Measurements from ENCODE around the gene CSPG5.

Gene CSPG5

GRCh38 chr3:47613722-47614121 is 35.1 kb upstream of the CSPG5 start:
- Mint-ChIP-seq H3K27ac (no peak overlapping the region), H3K4me3 (no peak overlapping the region), H3K27me3 (ENCODE audit: low read depth) (no peaks in the 10 kb centered on the region), H3K9me3 (no peaks in the 10 kb centered on the region), H3K36me3 (ENCODE audit: low read depth) (peaks cover 64% of the 10 kb centered on the region), H3K4me1 (peaks cover 17% of the 10 kb centered on the region)
- no peak for TF ChIP-seq CTCF (IDR thresholded peaks at IDR 0.05; ENCODE audit: unreplicated experiment in 3 of 3)

- Mint-ChIP-seq H3K27ac (no peak overlapping the region), H3K36me3 (ENCODE audit: low read depth) (peaks cover 63% of the 10 kb centered on the region), H3K4me3 (no peak overlapping the region), H3K9me3 (no peaks in the 10 kb centered on the region), H3K27me3 (ENCODE audit: low read depth) (no peaks in the 10 kb centered on the region), H3K4me1 (peaks cover 17% of the 10 kb centered on the region)
- no peak for TF ChIP-seq CTCF (IDR thresholded peaks at IDR 0.05; ENCODE audit: unreplicated experiment in 3 of 3)
These were observed 34.2 kb upstream of the CSPG5 start for GRCh38 chr3:47612879-47613278.

GRCh38 chr3:47612178-47612577 is 33.5 kb upstream of the CSPG5 start:
- Mint-ChIP-seq H3K36me3 (ENCODE audit: low read depth) (peaks cover 60% of the 10 kb centered on the region), H3K27me3 (ENCODE audit: low read depth) (no peaks in the 10 kb centered on the region), H3K4me1 (peaks cover 17% of the 10 kb centered on the region), H3K9me3 (no peaks in the 10 kb centered on the region), H3K4me3 (no peak overlapping the region), H3K27ac (peak overlapping the region; percentile 29 to 71 (median 60))
- no peak for TF ChIP-seq CTCF (IDR thresholded peaks at IDR 0.05; ENCODE audit: unreplicated experiment in 3 of 3)

- no peak for TF ChIP-seq CTCF (IDR thresholded peaks at IDR 0.05; ENCODE audit: unreplicated experiment in 3 of 3)
- H3K9me3 Mint-ChIP-seq: no peaks in the 10 kb centered on the region
- no peak overlapping the region for H3K4me3 Mint-ChIP-seq
- peak overlapping the region; percentile 29 to 71 (median 60) for H3K27ac Mint-ChIP-seq
- H3K27me3 Mint-ChIP-seq (ENCODE audit: low read depth): no peaks in the 10 kb centered on the region
- H3K36me3 Mint-ChIP-seq (ENCODE audit: low read depth): peaks cover 57% of the 10 kb centered on the region
- peaks cover 17% of the 10 kb centered on the region for H3K4me1 Mint-ChIP-seq
These were observed 32.9 kb upstream of the CSPG5 start for GRCh38 chr3:47611576-47611975.

- TF ChIP-seq CTCF (IDR thresholded peaks at IDR 0.05; ENCODE audit: unreplicated experiment in 3 of 3): no peak
- no peak overlapping the region for H3K4me3 Mint-ChIP-seq
- H3K36me3 Mint-ChIP-seq (ENCODE audit: low read depth): peaks cover 59% of the 10 kb centered on the region
- no peaks in the 10 kb centered on the region for H3K27me3 Mint-ChIP-seq (ENCODE audit: low read depth)
- H3K9me3 Mint-ChIP-seq: no peaks in the 10 kb centered on the region
- peaks cover 17% of the 10 kb centered on the region for H3K4me1 Mint-ChIP-seq
- H3K27ac Mint-ChIP-seq: no peak overlapping the region
These were observed 31.9 kb upstream of the CSPG5 start for GRCh38 chr3:47610583-47610982.

- TF ChIP-seq CTCF (IDR thresholded peaks at IDR 0.05; ENCODE audit: unreplicated experiment in 3 of 3): no peak
- peaks cover 16% of the 10 kb centered on the region for H3K4me1 Mint-ChIP-seq
These were observed 28.7 kb upstream of the CSPG5 start for GRCh38 chr3:47607335-47607734.

More at GRCh38 chr3:47607335-47607734, 28.7 kb upstream of the CSPG5 start:
- no peaks in the 10 kb centered on the region for H3K9me3 Mint-ChIP-seq
- peaks cover 83% of the 10 kb centered on the region for H3K36me3 Mint-ChIP-seq (ENCODE audit: low read depth)
- no peak overlapping the region for H3K27ac Mint-ChIP-seq
- no peaks in the 10 kb centered on the region for H3K27me3 Mint-ChIP-seq (ENCODE audit: low read depth)
- H3K4me3 Mint-ChIP-seq: no peak overlapping the region

All from nephron (organoid).